GM12878 (cell line): ENCODE results near the gene LTB4R2. TPM values are rescaled to one million over a fixed set of nuclear protein-coding genes. Genes with fewer than 3 reads are reported as not detected.
A peak's percentile ranks its signal among the peaks of the same experiment; 100 is the strongest.

Experiments used
- ATAC-seq: fragments of 200-7000 bp; cut with Tn5 transposase; 3 replicates; pipeline ENCODE4 v1.9.1; 2020; ENCODE audit warnings: mild to moderate bottlenecking, moderate library complexity
- BruUV-seq: library from RNA; stranded (reverse); fragments of 400-500 nt; replicated peaks from 2 replicates; lab custom pipeline; 2021; lab: Mats Ljungman, UMichigan
- CTCF ChIA-PET: fragments of 300-600 bp; sonication (Branson Sonifier 250); formaldehyde crosslinking; extraction: SDS; loops from one replicate; lab custom pipeline; 2021; ENCODE audit warnings: inconsistent platforms; lab: Yijun Ruan, JAX
- POLR2A ChIA-PET: fragments of 350-600 bp; formaldehyde crosslinking; extraction: SDS; loops from one replicate; lab custom pipeline; 2021; ENCODE audit warnings: inconsistent platforms; lab: Charles Lee
- RAD21 ChIA-PET: fragments of 300-600 bp; sonication (Branson Sonifier 250); formaldehyde crosslinking; loops from one replicate; lab custom pipeline; 2023; ENCODE audit warnings: antibody characterized with exemption; ENCODE audit not compliant: unreplicated experiment; lab: Charles Lee
- SMC1A ChIA-PET: fragments of 300-600 bp; sonication (Branson Sonifier 250); formaldehyde crosslinking; loops from one replicate; lab custom pipeline; 2023; ENCODE audit not compliant: unreplicated experiment, uncharacterized antibody; lab: Charles Lee
- DNase-seq: peaks from one replicate; pipeline ENCODE4 v3.0.0-alpha.2; 2011; ENCODE audit warnings: low read depth, low spot score
- FAIRE-seq: peaks from 3 replicates; lab custom pipeline; 2011; peaks lifted over from hg19 to GRCh38; lab: Jason Lieb, UNC
- H2AFZ ChIP-seq: 2 replicates; pipeline ENCODE4 v1.6.0; 2011; ENCODE audit warnings: low read depth, low read length, control low read depth; ENCODE audit not compliant: control insufficient read depth
- H3K27ac ChIP-seq: 2 replicates; pipeline ENCODE4 v1.5.1; 2011; ENCODE audit warnings: control low read depth; ENCODE audit not compliant: control insufficient read depth, insufficient read depth
- H3K27me3 ChIP-seq, 2 experiments: replicated peaks in 1 of 2; 2 replicates each; pipeline versions ENCODE4 v1.6.0 to v1.6.1; 2011; ENCODE audit warnings: low read length in 1 of 2; ENCODE audit not compliant: control insufficient read depth in 2 of 2, insufficient read depth in 2 of 2
- H3K36me3 ChIP-seq, 2 experiments: 2 replicates each; pipeline ENCODE4 v1.5.1; 2011; ENCODE audit warnings: low read length in 1 of 2; ENCODE audit not compliant: control insufficient read depth in 2 of 2, insufficient read depth in 2 of 2
- H3K4me1 ChIP-seq: 2 replicates; pipeline ENCODE4 v1.6.1; 2011; ENCODE audit warnings: mild to moderate bottlenecking, low read length, moderate library complexity, mixed read lengths; ENCODE audit not compliant: control insufficient read depth, insufficient read depth
- H3K4me2 ChIP-seq: 2 replicates; pipeline ENCODE4 v1.6.0; 2011; ENCODE audit warnings: control low read depth; ENCODE audit not compliant: control insufficient read depth, insufficient read depth
- H3K4me3 ChIP-seq: fragments of 200-600 bp; sonication (generic); 2 replicates; pipeline ENCODE4 v1.5.1; 2016
- H3K79me2 ChIP-seq: 2 replicates; pipeline ENCODE4 v1.6.0; 2011; ENCODE audit warnings: low read length; ENCODE audit not compliant: control insufficient read depth, insufficient read depth
- H3K9ac ChIP-seq: 2 replicates; pipeline ENCODE4 v1.8.0; 2011; ENCODE audit warnings: low read length, control low read depth, mixed read lengths; ENCODE audit not compliant: control insufficient read depth, insufficient read depth
- H3K9me3 ChIP-seq: replicated peaks from 3 replicates; pipeline ENCODE4 v1.5.1; 2011; ENCODE audit warnings: mild to moderate bottlenecking, low read length; ENCODE audit not compliant: control insufficient read depth, insufficient read depth
- H4K20me1 ChIP-seq: 2 replicates; pipeline ENCODE4 v1.6.0; 2011; ENCODE audit not compliant: control insufficient read depth, insufficient read depth
- ASH2L ChIP-seq: fragments of 300-600, 200-600 bp; sonication (generic); IDR thresholded peaks from 2 replicates; pipeline ENCODE4 v1.6.1; 2017; ENCODE audit warnings: low read depth, mild to moderate bottlenecking, borderline replicate concordance
- BHLHE40 ChIP-seq, 2 experiments: fragments of 450-650 bp in 1 of 2; IDR thresholded peaks; 2 replicates each; pipeline ENCODE4 v1.6.1; 2011 to 2017; ENCODE audit warnings: low read depth in 2 of 2, borderline replicate concordance in 1 of 2, improper control_type of control experiment in 1 of 2, low read length in 1 of 2, mild to moderate bottlenecking in 1 of 2
- JUNB ChIP-seq: IDR thresholded peaks from 2 replicates; pipeline ENCODE4 v1.6.1; 2016; ENCODE audit warnings: antibody characterized with exemption, mild to moderate bottlenecking
- MEF2A ChIP-seq: IDR thresholded peaks from 2 replicates; pipeline ENCODE4 v1.6.1; 2011; ENCODE audit warnings: low read depth, mild to moderate bottlenecking, low read length, moderate library complexity; ENCODE audit not compliant: insufficient read depth
- MTA3 ChIP-seq: IDR thresholded peaks from 2 replicates; pipeline ENCODE4 v1.6.1; 2012; ENCODE audit warnings: low read length, inconsistent platforms, borderline replicate concordance
- NFYA ChIP-seq: IDR thresholded peaks from 2 replicates; pipeline ENCODE4 v1.6.1; 2011; ENCODE audit warnings: low read depth, mild to moderate bottlenecking, low read length, improper control_type of control experiment, borderline replicate concordance
- NR2C2 ChIP-seq: IDR thresholded peaks from 2 replicates; pipeline ENCODE4 v1.6.1; 2011; ENCODE audit warnings: borderline replicate concordance, low read depth; ENCODE audit not compliant: control insufficient read depth, insufficient read length
- PAX5 ChIP-seq: IDR thresholded peaks from 2 replicates; pipeline ENCODE4 v1.6.1; 2011; ENCODE audit warnings: low read depth, low read length, borderline replicate concordance
- RUNX3 ChIP-seq: IDR thresholded peaks from 2 replicates; pipeline ENCODE4 v1.6.1; 2012; ENCODE audit warnings: low read length, inconsistent platforms
- SMAD1 ChIP-seq: fragments of 450-650 bp; IDR thresholded peaks from 2 replicates; pipeline ENCODE4 v1.6.1; 2018; ENCODE audit warnings: mild to moderate bottlenecking, low read depth; ENCODE audit not compliant: partially characterized antibody
- SUPT20H ChIP-seq: IDR thresholded peaks from 2 replicates; pipeline ENCODE4 v1.6.1; 2011; ENCODE audit warnings: low read depth, mild to moderate bottlenecking, low read length, moderate library complexity, borderline replicate concordance; ENCODE audit not compliant: control insufficient read depth
- WGBS: methylation state at CpG from one replicate; pipeline ENCODE4 v1.1.6; 2016; ENCODE audit warnings: low lambda C conversion rate; ENCODE audit not compliant: insufficient replicate concordance, insufficient coverage; ENCODE audit errors: missing lambda C conversion rate; 5-methylcytosine and 5-hydroxymethylcytosine counted together
- in situ Hi-C: fragments of 300-500 bp; cut with MboI; formaldehyde crosslinking; loops from 9 replicates; pipeline ENCODE4 v1.14.3; 2018; ENCODE audit warnings: mixed read lengths
- intact Hi-C: fragments of 100-400 bp; cut with micrococcal nuclease; formaldehyde crosslinking; loops from one replicate; pipeline ENCODE4 v1.14.2; 2022; ENCODE audit not compliant: unreplicated experiment
- polyA plus RNA-seq, 11 experiments: library from polyadenylated mRNA; depleted of rRNA in 4 of 11; unstranded in 6 of 11; stranded (reverse) in 5 of 11; fragments of >200 nt; fragmentation: Nextera tagmentation in 4 of 11; fragmentation: Illumina TruSeq in 1 of 11; extraction: Ambion mirVana in 4 of 11; extraction: Trizol in 1 of 11; gene quantifications; 1 replicate in 1 of 11; 2 replicates in 10 of 11; pipeline versions ENCODE4 v1.2.1 to v1.2.3, GENCODE V29; 2011 to 2016; ENCODE audit warnings: inconsistent platforms in 2 of 11, missing spikeins in 2 of 11, low read depth in 1 of 11
- total RNA-seq, 4 experiments: library from RNA; depleted of rRNA in 3 of 4; stranded (reverse); fragments of >200 nt in 3 of 4; fragmentation: Illumina TruSeq in 1 of 4; extraction: Trizol in 1 of 4; gene quantifications; 2 replicates each; pipeline versions ENCODE4 v1.2.1 to v1.2.3, GENCODE V29; 2013 to 2021
- TF ChIP-seq, protein P1 (sequence below): IDR thresholded peaks from 2 replicates; pipeline ENCODE4 v1.6.1; 2011; ENCODE audit warnings: borderline replicate concordance, low read depth, mild to moderate bottlenecking, moderate library complexity, low read length; ENCODE audit not compliant: insufficient read depth, poor library complexity, severe bottlenecking
- TF ChIP-seq, protein P2 (sequence below): fragments of 450-650 bp; formaldehyde crosslinking; IDR thresholded peaks from 2 replicates; pipeline ENCODE4 v1.4.0; 2020; ENCODE audit warnings: mild to moderate bottlenecking, moderate library complexity
- TF ChIP-seq, protein P3 (sequence below): fragments of 450-650 bp; IDR thresholded peaks from 2 replicates; pipeline ENCODE4 v1.6.1; 2014; ENCODE audit warnings: mild to moderate bottlenecking
- TF ChIP-seq, protein P4 (sequence below): fragments of 450-650 bp; IDR thresholded peaks from 2 replicates; pipeline ENCODE4 v1.6.1; 2016; ENCODE audit warnings: mild to moderate bottlenecking

LTB4R2 gene
- total and polyA plus RNA-seq, 10 of the 15 experiments (the other 5 are each of a cell fraction or from before 2014, with no cell fraction given), result 0.06 to 16.0 (median 2.6) TPM

DNA sequence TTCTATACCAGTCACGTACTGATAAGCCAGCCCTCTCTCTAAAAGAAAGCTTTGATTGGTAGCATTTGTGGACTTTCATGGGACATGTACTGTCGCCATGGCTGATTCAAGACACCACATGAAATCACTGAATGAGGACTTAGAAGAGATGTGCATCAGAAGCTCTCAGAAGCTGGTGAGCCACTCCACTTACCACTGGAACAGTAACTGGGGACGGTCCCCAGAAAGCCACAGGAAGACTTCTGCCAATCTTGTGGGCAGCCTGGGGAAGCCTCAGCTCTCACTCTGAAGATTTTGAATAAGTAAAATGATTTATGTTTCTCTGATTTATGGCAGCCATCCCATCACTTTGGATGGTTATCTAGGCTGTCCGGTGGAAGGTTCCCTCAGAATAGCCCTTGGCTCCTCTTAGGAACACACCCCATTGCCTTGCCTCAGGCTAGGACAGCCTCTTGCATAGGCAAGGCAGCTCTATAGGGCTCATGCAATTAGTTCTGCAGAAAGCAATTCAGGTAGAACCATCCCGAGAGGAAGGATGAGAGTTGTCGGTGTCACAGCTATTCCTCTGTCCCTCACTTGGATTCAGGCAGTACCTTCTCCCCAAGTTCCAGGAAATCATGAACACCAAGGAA lies 20.2 kb upstream of the LTB4R2 start:
- Histone ChIP-seq H3K9ac (no peak overlapping the region), H3K4me3 (no peak overlapping the region), H3K27ac (0 out of 2 replicates have a peak overlapping the region, but pooled peaks have one; percentile 24), H3K4me1 (peaks cover 11% of the 10 kb centered on the region), H3K4me2 (peak overlapping the region; percentile 42), H4K20me1 (no peaks in the 10 kb centered on the region), H2AFZ (no peak overlapping the region), H3K79me2 (no peaks in the 10 kb centered on the region), H3K27me3 (no peaks in the 10 kb centered on the region), H3K36me3 (peaks cover 12 to 26% of the 10 kb centered on the region in 2 experiments), H3K9me3 (no peaks in the 10 kb centered on the region)
- POLR2A ChIA-PET, result interaction anchor here (0.6 to 2.5 kb wide), 8 partner anchors 9 to 161 kb away, joined by 3 to 9 read pairs (median 5); partner anchors contain the start of genes CHMP4A and TINF2
- DNase-seq, result no peak
- ATAC-seq, result peak; percentile 95
- 38% methylated on average over 6 of the region's 6 CpGs for WGBS
- BruUV-seq, result no TSS peak
- intact Hi-C loops (no loop called here), in situ Hi-C loops (no loop called here)
- RAD21 ChIA-PET, result interaction anchor here (0.9 to 3.0 kb wide), 5 partner anchors 10 to 74 kb away, joined by 4 to 16 read pairs (median 6); partner anchors contain the start of genes DHRS1, MDP1, NOP9 and TINF2
- FAIRE-seq, result no peak
- CTCF ChIA-PET, result interaction anchor here (0.9 to 13.4 kb wide), 9 partner anchors 10 to 142 kb away, joined by 3 to 269 read pairs (median 5); partner anchors contain the start of genes CIDEB, DHRS1, NOP9 and RABGGTA
- SMC1A ChIA-PET, result interaction anchor here (0.6 to 3.0 kb wide), 10 partner anchors 8 to 48 kb away, joined by 3 to 18 read pairs (median 6); partner anchors contain the start of genes CIDEB, LTB4R2, RABGGTA and TINF2
- TF ChIP-seq PAX5, result no peak
- TF ChIP-seq, protein P1, sequence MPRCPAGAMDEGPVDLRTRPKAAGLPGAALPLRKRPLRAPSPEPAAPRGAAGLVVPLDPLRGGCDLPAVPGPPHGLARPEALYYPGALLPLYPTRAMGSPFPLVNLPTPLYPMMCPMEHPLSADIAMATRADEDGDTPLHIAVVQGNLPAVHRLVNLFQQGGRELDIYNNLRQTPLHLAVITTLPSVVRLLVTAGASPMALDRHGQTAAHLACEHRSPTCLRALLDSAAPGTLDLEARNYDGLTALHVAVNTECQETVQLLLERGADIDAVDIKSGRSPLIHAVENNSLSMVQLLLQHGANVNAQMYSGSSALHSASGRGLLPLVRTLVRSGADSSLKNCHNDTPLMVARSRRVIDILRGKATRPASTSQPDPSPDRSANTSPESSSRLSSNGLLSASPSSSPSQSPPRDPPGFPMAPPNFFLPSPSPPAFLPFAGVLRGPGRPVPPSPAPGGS, result peak; percentile 49
- TF ChIP-seq BHLHE40 (IDR thresholded peaks at IDR 0.05; ENCODE audit: borderline replicate concordance in 1 of 2, low read depth in 2 of 2, low read length in 1 of 2), result peak in 1 of 2 experiments; percentile 7; a peak in 1 of 4 replicates
- peak; percentile 82 for TF ChIP-seq RUNX3
- no peak for TF ChIP-seq NR2C2
- no peak for TF ChIP-seq ASH2L
- no peak for TF ChIP-seq SMAD1
- TF ChIP-seq, protein P2, sequence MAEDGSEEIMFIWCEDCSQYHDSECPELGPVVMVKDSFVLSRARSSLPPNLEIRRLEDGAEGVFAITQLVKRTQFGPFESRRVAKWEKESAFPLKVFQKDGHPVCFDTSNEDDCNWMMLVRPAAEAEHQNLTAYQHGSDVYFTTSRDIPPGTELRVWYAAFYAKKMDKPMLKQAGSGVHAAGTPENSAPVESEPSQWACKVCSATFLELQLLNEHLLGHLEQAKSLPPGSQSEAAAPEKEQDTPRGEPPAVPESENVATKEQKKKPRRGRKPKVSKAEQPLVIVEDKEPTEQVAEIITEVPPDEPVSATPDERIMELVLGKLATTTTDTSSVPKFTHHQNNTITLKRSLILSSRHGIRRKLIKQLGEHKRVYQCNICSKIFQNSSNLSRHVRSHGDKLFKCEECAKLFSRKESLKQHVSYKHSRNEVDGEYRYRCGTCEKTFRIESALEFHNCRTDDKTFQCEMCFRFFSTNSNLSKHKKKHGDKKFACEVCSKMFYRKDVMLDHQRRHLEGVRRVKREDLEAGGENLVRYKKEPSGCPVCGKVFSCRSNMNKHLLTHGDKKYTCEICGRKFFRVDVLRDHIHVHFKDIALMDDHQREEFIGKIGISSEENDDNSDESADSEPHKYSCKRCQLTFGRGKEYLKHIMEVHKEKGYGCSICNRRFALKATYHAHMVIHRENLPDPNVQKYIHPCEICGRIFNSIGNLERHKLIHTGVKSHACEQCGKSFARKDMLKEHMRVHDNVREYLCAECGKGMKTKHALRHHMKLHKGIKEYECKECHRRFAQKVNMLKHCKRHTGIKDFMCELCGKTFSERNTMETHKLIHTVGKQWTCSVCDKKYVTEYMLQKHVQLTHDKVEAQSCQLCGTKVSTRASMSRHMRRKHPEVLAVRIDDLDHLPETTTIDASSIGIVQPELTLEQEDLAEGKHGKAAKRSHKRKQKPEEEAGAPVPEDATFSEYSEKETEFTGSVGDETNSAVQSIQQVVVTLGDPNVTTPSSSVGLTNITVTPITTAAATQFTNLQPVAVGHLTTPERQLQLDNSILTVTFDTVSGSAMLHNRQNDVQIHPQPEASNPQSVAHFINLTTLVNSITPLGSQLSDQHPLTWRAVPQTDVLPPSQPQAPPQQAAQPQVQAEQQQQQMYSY, result no peak
- TF ChIP-seq MTA3, result no peak
- TF ChIP-seq, protein P3, sequence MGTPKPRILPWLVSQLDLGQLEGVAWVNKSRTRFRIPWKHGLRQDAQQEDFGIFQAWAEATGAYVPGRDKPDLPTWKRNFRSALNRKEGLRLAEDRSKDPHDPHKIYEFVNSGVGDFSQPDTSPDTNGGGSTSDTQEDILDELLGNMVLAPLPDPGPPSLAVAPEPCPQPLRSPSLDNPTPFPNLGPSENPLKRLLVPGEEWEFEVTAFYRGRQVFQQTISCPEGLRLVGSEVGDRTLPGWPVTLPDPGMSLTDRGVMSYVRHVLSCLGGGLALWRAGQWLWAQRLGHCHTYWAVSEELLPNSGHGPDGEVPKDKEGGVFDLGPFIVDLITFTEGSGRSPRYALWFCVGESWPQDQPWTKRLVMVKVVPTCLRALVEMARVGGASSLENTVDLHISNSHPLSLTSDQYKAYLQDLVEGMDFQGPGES, result no peak
- TF ChIP-seq, protein P4, sequence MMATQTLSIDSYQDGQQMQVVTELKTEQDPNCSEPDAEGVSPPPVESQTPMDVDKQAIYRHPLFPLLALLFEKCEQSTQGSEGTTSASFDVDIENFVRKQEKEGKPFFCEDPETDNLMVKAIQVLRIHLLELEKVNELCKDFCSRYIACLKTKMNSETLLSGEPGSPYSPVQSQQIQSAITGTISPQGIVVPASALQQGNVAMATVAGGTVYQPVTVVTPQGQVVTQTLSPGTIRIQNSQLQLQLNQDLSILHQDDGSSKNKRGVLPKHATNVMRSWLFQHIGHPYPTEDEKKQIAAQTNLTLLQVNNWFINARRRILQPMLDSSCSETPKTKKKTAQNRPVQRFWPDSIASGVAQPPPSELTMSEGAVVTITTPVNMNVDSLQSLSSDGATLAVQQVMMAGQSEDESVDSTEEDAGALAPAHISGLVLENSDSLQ, result peak; percentile 62; the same call in 1 of the 2 replicates
- no peak for TF ChIP-seq SUPT20H
- TF ChIP-seq JUNB, result no peak
- no peak for TF ChIP-seq MEF2A
- TF ChIP-seq NFYA, result no peak
